ENCODE results near the gene USP34.

DNA sequence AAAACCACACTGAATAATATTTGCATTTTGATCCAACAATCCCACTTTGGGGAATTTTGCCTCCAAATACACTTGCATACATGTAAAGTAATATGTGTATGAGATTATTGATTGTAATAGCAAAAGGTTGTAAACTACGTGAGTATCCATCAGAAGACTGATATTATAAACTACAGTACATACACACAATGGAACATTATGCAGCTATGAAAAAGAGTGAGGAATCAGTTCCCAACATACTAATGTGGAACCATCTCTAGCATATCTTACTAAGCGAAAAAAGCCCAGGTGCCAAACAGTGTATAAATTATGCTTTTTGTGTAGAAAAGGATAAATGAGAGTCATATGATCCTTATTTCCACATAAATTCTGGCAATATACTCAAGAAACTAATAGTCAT is 324.9 kb downstream of the USP34 start:
- TF ChIP-seq, protein P1, sequence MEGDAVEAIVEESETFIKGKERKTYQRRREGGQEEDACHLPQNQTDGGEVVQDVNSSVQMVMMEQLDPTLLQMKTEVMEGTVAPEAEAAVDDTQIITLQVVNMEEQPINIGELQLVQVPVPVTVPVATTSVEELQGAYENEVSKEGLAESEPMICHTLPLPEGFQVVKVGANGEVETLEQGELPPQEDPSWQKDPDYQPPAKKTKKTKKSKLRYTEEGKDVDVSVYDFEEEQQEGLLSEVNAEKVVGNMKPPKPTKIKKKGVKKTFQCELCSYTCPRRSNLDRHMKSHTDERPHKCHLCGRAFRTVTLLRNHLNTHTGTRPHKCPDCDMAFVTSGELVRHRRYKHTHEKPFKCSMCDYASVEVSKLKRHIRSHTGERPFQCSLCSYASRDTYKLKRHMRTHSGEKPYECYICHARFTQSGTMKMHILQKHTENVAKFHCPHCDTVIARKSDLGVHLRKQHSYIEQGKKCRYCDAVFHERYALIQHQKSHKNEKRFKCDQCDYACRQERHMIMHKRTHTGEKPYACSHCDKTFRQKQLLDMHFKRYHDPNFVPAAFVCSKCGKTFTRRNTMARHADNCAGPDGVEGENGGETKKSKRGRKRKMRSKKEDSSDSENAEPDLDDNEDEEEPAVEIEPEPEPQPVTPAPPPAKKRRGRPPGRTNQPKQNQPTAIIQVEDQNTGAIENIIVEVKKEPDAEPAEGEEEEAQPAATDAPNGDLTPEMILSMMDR (IDR thresholded peaks at IDR 0.05) = no peak
- no peak for TF ChIP-seq EP300 (IDR thresholded peaks at IDR 0.05)

Data from gastroesophageal sphincter (tissue), 3 donors.